ENCODE measurements around the gene DCAF4.
"Not testable (repeated sequence)": the region's sequence is repeated elsewhere in the genome, so short reads cannot be mapped to it uniquely, and the experiment has no call there.

Gene DCAF4

DNA sequence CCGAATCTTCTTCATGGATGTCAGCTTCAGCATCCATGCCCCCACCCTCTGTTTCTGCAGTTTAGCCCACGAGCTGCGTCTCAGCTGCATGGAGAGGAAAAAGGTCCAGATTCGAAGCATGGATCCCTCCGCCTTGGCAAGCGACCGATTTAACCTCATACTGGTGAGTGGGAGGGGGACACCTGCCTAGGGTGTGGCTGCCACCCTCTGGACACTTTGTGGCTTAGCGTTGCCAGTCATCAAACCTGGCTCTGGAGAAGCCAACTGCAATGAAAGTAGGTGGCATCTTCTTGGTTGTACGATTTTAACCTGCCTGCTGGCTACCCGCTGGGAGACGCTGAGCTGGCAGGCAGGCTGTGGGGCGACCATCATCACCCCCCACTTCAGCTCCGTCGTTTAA lies 16.7 kb downstream of the DCAF4 start:
- FAIRE-seq (no peak), DNase-seq (ENCODE audit: insufficient read length) (no peak)
- TF ChIP-seq POLR2AphosphoS5 (IDR thresholded peaks at IDR 0.05; ENCODE audit: low read depth, low read length): no peak
- no peak for TF ChIP-seq TAF1 (IDR thresholded peaks at IDR 0.05; ENCODE audit: borderline replicate concordance, low read depth, low read length)

DNA sequence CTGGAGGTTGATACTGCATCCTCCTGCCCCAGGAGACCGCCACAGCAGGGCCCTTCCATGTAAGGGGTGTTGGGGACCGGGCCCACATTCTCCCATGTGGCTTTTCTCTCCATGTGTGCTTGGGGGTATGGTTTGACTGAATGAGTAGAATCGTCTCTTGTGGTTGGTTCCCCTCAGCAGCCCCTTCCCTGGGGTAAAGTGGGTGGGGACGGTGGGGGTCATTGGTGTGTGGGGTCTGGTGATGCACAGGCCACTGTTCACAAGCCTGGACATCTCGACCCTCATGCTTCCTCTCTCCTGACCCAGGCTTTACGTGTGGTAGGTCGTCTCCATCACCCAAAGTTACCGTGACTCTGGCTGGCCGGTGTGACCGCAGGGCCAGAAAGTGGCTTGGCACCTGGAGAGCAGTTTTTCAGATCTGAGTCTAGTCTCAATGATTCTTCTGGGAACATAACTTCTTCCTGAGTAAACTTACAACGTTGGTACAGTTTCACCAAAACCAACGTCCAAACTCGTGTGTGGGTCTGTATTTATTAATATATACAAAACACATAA lies 17.7 kb downstream of the DCAF4 start:
- TF ChIP-seq TAF1 (IDR thresholded peaks at IDR 0.05; ENCODE audit: borderline replicate concordance, low read depth, low read length) (no peak), POLR2A (IDR thresholded peaks at IDR 0.05; ENCODE audit: low read depth, low read length) (no peak), POLR2AphosphoS5 (IDR thresholded peaks at IDR 0.05; ENCODE audit: low read depth, low read length) (no peak)
- no peak for FAIRE-seq

GRCh38 chr14:72945356-72946027 lies 19.2 kb downstream of the DCAF4 start:
- peak; percentile 26; the same call in 1 of the 2 replicates for TF ChIP-seq POLR2AphosphoS5 (IDR thresholded peaks at IDR 0.05; ENCODE audit: low read depth, low read length)
- no peak for TF ChIP-seq POLR2A (IDR thresholded peaks at IDR 0.05; ENCODE audit: low read depth, low read length)
- FAIRE-seq (no peak), DNase-seq (ENCODE audit: insufficient read length) (no peak)

More for the DNA sequence above, 17.7 kb downstream of the DCAF4 start:
- no peak for DNase-seq (ENCODE audit: insufficient read length)

GRCh38 chr14:72946491-72946890 lies 20.2 kb downstream of the DCAF4 start:
- no peak for DNase-seq (ENCODE audit: insufficient read length)
- no peak for FAIRE-seq
- no peak for TF ChIP-seq POLR2AphosphoS5 (IDR thresholded peaks at IDR 0.05; ENCODE audit: low read depth, low read length)
- no peak for TF ChIP-seq POLR2A (IDR thresholded peaks at IDR 0.05; ENCODE audit: low read depth, low read length)
- TF ChIP-seq TAF1 (IDR thresholded peaks at IDR 0.05; ENCODE audit: borderline replicate concordance, low read depth, low read length): no peak

- TF ChIP-seq POLR2A (IDR thresholded peaks at IDR 0.05; ENCODE audit: low read depth, low read length) (no peak), POLR2AphosphoS5 (IDR thresholded peaks at IDR 0.05; ENCODE audit: low read depth, low read length) (no peak), TAF1 (IDR thresholded peaks at IDR 0.05; ENCODE audit: borderline replicate concordance, low read depth, low read length) (no peak)
- DNase-seq (ENCODE audit: insufficient read length): no peak
- no peak for FAIRE-seq
Measured at GRCh38 chr14:72947366-72948160, 21.3 kb downstream of the DCAF4 start.

GRCh38 chr14:72948481-72949138 lies 22.3 kb downstream of the DCAF4 start:
- no peak for FAIRE-seq
- DNase-seq (ENCODE audit: insufficient read length): peak; percentile 41

GRCh38 chr14:72952171-72952570 lies 25.9 kb downstream of the DCAF4 start:
- no peak for FAIRE-seq
- DNase-seq (ENCODE audit: insufficient read length): no peak
- TF ChIP-seq TAF1 (IDR thresholded peaks at IDR 0.05; ENCODE audit: borderline replicate concordance, low read depth, low read length): no peak
- TF ChIP-seq POLR2AphosphoS5 (IDR thresholded peaks at IDR 0.05; ENCODE audit: low read depth, low read length): no peak
- no peak for TF ChIP-seq POLR2A (IDR thresholded peaks at IDR 0.05; ENCODE audit: low read depth, low read length)

More at GRCh38 chr14:72948481-72949138, 22.3 kb downstream of the DCAF4 start:
- TF ChIP-seq POLR2A (IDR thresholded peaks at IDR 0.05; ENCODE audit: low read depth, low read length) (no peak), POLR2AphosphoS5 (IDR thresholded peaks at IDR 0.05; ENCODE audit: low read depth, low read length) (no peak), TAF1 (IDR thresholded peaks at IDR 0.05; ENCODE audit: borderline replicate concordance, low read depth, low read length) (no peak)

DNA sequence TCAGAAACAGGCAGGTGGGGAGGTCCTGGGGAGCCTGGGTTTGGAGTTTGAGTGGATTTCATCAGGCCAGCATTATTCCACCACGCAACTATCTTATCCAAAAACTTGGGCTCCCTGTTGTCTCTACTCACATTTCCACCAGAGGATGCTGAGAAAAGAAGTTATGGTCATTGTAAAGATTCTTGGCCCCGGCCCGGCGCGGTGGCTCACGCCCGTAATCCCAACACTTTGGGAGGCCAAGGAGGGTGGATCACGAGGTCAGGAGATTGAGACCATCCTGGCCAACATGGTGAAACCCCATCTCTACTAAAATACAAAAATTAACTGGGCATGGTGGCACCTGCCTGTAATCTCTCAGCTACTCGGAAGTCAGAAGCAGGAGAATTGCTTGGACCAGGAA lies 30.5 kb downstream of the DCAF4 start:
- not testable (repeated sequence) for FAIRE-seq; DNase-seq (ENCODE audit: insufficient read length)

GRCh38 chr14:72957213-72957612 lies 30.9 kb downstream of the DCAF4 start:
- TF ChIP-seq POLR2AphosphoS5 (IDR thresholded peaks at IDR 0.05; ENCODE audit: low read depth, low read length) (no peak), TAF1 (IDR thresholded peaks at IDR 0.05; ENCODE audit: borderline replicate concordance, low read depth, low read length) (no peak), POLR2A (IDR thresholded peaks at IDR 0.05; ENCODE audit: low read depth, low read length) (no peak)
- DNase-seq (ENCODE audit: insufficient read length) (no peak), FAIRE-seq (no peak)

DNA sequence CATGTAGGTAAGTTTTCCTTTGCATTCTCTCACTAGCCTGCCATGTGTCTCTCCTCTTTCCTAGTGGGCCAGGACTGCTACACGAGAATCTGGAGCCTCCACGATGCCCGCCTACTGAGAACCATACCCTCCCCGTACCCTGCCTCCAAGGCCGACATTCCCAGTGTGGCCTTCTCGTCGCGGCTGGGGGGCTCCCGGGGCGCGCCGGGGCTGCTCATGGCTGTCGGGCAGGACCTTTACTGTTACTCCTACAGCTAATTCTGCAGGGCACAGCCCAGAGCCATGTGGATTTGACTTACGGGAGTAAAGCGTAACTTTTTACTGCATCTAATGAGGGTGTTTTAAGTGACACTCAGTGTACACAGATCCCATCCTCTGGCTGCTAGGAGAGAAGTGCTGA lies 32.3 kb downstream of the DCAF4 start:
- no peak for FAIRE-seq

DNA sequence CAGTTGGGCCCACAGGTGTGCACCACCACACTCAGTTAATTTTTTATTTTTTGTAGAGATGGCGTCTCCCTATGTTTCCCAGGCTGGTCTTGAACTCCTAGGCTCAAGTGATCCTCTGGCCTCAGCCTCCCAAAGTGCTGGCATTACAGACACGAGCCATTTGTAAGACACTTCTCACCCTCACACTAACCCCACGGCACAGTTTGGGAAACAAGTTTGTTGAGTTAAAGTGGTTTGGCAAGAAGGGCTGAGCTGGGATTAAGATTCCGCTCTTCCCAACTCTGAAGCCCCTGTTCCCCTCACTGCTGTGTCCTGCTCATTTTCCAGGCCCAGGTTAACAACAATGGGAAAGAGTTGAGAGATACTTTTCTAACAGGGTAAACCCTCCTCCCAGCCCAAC lies 34.8 kb downstream of the DCAF4 start:
- not testable (repeated sequence) for FAIRE-seq; DNase-seq (ENCODE audit: insufficient read length)

More for the DNA sequence above, 32.3 kb downstream of the DCAF4 start:
- DNase-seq (ENCODE audit: insufficient read length): no peak
- TF ChIP-seq POLR2AphosphoS5 (IDR thresholded peaks at IDR 0.05; ENCODE audit: low read depth, low read length) (no peak), POLR2A (IDR thresholded peaks at IDR 0.05; ENCODE audit: low read depth, low read length) (no peak), TAF1 (IDR thresholded peaks at IDR 0.05; ENCODE audit: borderline replicate concordance, low read depth, low read length) (no peak)

Measured in GM12892 (cell line).